ENCODE measurements around the gene HSPB1.
A peak's percentile ranks its signal among the peaks of the same experiment; 100 is the strongest.

Gene HSPB1

DNA sequence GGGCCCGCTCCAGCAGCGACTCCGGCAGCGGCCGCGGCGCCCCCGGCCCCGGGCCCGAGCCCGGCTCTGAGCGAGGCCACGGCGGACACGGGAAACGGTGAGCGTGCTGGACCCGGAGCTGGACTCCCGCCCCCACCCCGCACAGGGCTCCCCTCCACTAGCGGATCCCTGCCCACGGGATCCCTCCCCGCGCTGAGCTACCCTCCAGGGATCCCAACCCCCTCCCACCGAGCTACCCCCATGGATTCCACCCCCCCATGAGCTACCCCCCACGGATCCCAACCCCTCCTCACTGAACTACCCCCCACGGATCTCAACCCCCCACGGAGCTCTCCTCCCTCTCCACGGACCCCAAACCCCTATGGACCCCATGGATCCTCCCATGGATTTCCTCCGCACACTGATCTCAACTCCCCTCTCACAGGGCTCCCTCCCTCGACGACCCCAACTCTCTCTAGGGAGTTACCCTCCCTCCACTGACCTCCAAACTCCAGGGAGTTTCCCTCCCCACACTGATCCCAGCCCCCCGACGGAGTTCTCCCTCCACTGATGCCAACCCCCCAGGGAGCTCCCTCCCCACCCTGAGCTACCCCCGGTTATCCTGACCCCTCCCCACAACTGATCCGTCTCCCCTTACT is 20.6 kb upstream of the HSPB1 start:
- ATAC-seq: peak; percentile 3; the same call in 1 of the 3 replicates
- no peak for TF ChIP-seq BACH2 (CRISPR knock-in tag; IDR thresholded peaks at IDR 0.05; ENCODE audit: borderline replicate concordance)
- no peak for TF ChIP-seq ISL1 (CRISPR knock-in tag; IDR thresholded peaks at IDR 0.05)
- TF ChIP-seq OSR1 (CRISPR knock-in tag; IDR thresholded peaks at IDR 0.05): no peak
- TF ChIP-seq ZFP30 (CRISPR knock-in tag; IDR thresholded peaks at IDR 0.05): no peak
- TF ChIP-seq CSDC2 (CRISPR knock-in tag; IDR thresholded peaks at IDR 0.05): no peak
- TF ChIP-seq, protein P1, sequence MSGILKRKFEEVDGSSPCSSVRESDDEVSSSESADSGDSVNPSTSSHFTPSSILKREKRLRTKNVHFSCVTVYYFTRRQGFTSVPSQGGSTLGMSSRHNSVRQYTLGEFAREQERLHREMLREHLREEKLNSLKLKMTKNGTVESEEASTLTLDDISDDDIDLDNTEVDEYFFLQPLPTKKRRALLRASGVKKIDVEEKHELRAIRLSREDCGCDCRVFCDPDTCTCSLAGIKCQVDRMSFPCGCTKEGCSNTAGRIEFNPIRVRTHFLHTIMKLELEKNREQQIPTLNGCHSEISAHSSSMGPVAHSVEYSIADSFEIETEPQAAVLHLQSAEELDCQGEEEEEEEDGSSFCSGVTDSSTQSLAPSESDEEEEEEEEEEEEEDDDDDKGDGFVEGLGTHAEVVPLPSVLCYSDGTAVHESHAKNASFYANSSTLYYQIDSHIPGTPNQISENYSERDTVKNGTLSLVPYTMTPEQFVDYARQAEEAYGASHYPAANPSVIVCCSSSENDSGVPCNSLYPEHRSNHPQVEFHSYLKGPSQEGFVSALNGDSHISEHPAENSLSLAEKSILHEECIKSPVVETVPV (CRISPR knock-in tag; IDR thresholded peaks at IDR 0.05): no peak
- TF ChIP-seq, protein P2, sequence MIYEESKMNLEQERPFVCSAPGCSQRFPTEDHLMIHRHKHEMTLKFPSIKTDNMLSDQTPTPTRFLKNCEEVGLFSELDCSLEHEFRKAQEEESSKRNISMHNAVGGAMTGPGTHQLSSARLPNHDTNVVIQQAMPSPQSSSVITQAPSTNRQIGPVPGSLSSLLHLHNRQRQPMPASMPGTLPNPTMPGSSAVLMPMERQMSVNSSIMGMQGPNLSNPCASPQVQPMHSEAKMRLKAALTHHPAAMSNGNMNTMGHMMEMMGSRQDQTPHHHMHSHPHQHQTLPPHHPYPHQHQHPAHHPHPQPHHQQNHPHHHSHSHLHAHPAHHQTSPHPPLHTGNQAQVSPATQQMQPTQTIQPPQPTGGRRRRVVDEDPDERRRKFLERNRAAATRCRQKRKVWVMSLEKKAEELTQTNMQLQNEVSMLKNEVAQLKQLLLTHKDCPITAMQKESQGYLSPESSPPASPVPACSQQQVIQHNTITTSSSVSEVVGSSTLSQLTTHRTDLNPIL (CRISPR knock-in tag; IDR thresholded peaks at IDR 0.05; ENCODE audit: low read depth): no peak
- no peak for TF ChIP-seq ZFP3 (CRISPR knock-in tag; IDR thresholded peaks at IDR 0.05)
- TF ChIP-seq TCF4 (CRISPR knock-in tag; IDR thresholded peaks at IDR 0.05; ENCODE audit: borderline replicate concordance): no peak

DNA sequence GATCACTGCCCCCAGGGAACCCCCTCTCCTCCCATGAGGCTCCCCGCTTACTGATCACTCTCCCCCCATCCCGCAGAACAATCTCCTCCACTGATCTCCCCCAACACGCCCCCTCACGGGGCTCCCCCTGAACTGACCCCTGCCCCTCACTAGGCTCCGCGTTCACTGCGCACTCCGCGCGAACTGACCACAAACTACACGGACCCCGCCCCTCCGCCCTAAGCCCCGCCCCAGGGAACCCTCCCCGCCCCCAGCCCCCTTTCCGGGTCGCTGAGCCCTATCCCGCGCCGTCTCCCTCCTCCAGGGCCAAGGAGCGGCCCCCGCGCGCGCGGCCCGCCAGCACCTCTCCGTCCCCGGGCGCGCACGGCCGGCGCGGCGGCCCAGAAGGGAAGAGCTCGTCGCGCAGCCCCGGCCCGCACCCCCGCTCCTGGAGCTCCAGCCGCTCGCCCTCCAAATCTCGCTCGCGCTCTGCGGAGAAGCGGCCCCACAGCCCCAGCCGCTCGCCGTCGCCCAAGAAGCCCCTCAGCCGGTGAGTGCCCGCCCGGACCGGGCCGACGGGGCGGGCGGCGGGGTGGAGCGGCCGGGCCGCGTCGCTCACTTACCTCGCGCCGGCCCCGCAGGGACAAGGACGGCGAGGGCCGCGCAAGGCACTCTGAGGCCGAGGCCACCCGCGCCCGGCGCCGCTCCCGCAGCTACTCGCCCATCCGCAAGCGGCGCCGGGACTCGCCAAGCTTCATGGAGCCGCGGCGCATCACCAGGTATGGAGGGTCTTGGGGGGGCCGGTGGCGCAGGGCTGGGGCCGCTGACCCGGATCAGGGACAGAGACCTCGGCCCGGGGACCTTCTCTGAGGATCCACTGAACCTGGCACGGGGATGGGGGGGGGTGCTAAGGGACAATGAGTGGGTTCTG is 19.9 kb upstream of the HSPB1 start:
- TF ChIP-seq ZC3H10 (CRISPR knock-in tag; IDR thresholded peaks at IDR 0.05): no peak
- TF ChIP-seq ZNF8 (CRISPR knock-in tag; IDR thresholded peaks at IDR 0.05): no peak
- no peak for TF ChIP-seq CSDC2 (CRISPR knock-in tag; IDR thresholded peaks at IDR 0.05)
- TF ChIP-seq TCF4 (CRISPR knock-in tag; IDR thresholded peaks at IDR 0.05; ENCODE audit: borderline replicate concordance): no peak
- TF ChIP-seq ISL1 (CRISPR knock-in tag; IDR thresholded peaks at IDR 0.05): no peak
- TF ChIP-seq ZNF70 (CRISPR knock-in tag; IDR thresholded peaks at IDR 0.05): no peak
- no peak for TF ChIP-seq BACH2 (CRISPR knock-in tag; IDR thresholded peaks at IDR 0.05; ENCODE audit: borderline replicate concordance)
- TF ChIP-seq, protein P3, sequence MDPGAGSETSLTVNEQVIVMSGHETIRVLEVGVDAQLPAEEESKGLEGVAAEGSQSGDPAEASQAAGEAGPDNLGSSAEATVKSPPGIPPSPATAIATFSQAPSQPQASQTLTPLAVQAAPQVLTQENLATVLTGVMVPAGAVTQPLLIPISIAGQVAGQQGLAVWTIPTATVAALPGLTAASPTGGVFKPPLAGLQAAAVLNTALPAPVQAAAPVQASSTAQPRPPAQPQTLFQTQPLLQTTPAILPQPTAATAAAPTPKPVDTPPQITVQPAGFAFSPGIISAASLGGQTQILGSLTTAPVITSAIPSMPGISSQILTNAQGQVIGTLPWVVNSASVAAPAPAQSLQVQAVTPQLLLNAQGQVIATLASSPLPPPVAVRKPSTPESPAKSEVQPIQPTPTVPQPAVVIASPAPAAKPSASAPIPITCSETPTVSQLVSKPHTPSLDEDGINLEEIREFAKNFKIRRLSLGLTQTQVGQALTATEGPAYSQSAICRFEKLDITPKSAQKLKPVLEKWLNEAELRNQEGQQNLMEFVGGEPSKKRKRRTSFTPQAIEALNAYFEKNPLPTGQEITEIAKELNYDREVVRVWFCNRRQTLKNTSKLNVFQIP (CRISPR knock-in tag; IDR thresholded peaks at IDR 0.05; ENCODE audit: borderline replicate concordance, low read depth): no peak
- TF ChIP-seq ZFP3 (CRISPR knock-in tag; IDR thresholded peaks at IDR 0.05): no peak
- TF ChIP-seq, protein P4, sequence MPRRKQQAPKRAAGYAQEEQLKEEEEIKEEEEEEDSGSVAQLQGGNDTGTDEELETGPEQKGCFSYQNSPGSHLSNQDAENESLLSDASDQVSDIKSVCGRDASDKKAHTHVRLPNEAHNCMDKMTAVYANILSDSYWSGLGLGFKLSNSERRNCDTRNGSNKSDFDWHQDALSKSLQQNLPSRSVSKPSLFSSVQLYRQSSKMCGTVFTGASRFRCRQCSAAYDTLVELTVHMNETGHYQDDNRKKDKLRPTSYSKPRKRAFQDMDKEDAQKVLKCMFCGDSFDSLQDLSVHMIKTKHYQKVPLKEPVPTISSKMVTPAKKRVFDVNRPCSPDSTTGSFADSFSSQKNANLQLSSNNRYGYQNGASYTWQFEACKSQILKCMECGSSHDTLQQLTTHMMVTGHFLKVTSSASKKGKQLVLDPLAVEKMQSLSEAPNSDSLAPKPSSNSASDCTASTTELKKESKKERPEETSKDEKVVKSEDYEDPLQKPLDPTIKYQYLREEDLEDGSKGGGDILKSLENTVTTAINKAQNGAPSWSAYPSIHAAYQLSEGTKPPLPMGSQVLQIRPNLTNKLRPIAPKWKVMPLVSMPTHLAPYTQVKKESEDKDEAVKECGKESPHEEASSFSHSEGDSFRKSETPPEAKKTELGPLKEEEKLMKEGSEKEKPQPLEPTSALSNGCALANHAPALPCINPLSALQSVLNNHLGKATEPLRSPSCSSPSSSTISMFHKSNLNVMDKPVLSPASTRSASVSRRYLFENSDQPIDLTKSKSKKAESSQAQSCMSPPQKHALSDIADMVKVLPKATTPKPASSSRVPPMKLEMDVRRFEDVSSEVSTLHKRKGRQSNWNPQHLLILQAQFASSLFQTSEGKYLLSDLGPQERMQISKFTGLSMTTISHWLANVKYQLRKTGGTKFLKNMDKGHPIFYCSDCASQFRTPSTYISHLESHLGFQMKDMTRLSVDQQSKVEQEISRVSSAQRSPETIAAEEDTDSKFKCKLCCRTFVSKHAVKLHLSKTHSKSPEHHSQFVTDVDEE (CRISPR knock-in tag; IDR thresholded peaks at IDR 0.05): no peak
- TF ChIP-seq ZNF565 (CRISPR knock-in tag; conservative IDR thresholded peaks at IDR 0.05; ENCODE audit: low read depth): no peak
- no peak for TF ChIP-seq RARB (CRISPR knock-in tag; IDR thresholded peaks at IDR 0.05)
- no peak for TF ChIP-seq ARNTL (CRISPR knock-in tag; IDR thresholded peaks at IDR 0.05; ENCODE audit: borderline replicate concordance, low read depth)
- no peak for TF ChIP-seq TOX (CRISPR knock-in tag; IDR thresholded peaks at IDR 0.05; ENCODE audit: borderline replicate concordance)
- no peak for ATAC-seq

DNA sequence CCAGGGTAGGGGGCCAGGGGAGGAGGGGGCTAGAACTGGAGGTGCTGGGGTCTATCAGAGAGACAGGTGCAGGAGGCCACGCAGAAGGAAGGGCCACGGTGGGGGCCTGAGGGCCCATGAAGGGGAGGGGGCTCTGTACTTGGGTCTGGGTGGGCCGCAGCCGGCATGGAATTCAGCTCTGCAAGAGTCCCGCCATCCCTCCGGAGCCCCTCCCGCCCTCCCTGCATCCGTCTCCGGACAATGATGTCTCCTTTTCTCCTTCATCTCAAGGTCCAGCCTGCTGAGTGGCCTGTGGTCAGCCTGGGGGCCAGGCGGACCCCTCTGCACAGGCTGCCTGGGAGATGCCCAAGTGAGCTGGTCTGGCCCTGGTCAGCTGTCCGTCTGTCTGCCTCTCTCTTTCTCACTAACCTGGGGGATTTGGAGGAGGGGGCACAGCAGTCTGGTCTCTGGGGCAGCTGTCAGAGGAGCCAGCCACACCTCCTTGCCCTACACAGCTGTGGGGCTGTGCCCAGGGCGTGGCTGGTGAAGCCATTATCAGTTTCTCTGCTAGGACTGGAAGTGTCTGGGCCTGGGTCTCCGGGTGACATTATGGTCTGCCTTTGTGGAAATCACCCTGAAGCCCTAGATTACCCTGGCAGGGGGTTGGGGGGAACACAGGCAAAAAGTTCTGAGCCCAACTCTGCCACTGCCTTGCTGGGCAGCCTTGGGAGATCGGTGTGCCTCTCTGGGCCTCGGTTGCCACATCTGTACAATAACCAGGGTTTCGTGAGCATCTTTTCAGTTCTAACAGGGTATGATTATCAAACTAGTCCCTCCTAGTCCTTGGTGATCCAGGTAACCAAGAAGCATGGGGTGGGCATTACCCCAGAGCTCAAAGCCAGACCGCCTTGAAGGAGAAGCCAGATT is 19.0 kb upstream of the HSPB1 start:
- TF ChIP-seq ZFP3 (CRISPR knock-in tag; IDR thresholded peaks at IDR 0.05) (no peak), ESRRG (CRISPR knock-in tag; IDR thresholded peaks at IDR 0.05) (no peak), ZFP30 (CRISPR knock-in tag; IDR thresholded peaks at IDR 0.05) (no peak), TOX (CRISPR knock-in tag; IDR thresholded peaks at IDR 0.05; ENCODE audit: borderline replicate concordance) (no peak), ARNTL (CRISPR knock-in tag; IDR thresholded peaks at IDR 0.05; ENCODE audit: borderline replicate concordance, low read depth) (no peak), ZNF70 (CRISPR knock-in tag; IDR thresholded peaks at IDR 0.05) (no peak), ISL1 (CRISPR knock-in tag; IDR thresholded peaks at IDR 0.05) (no peak)
- no peak for ATAC-seq
